GM18951 (cell line): ENCODE data around the gene NXNL1.

Source experiments
- POLR2A ChIP-seq: IDR thresholded peaks from 4 replicates; pipeline ENCODE4 v1.6.1; 2011; ENCODE audit warnings: mild to moderate bottlenecking; ENCODE audit not compliant: insufficient read length, insufficient read depth; ENCODE audit errors: extremely low read depth
- in situ Hi-C: fragments of 300-500 bp; cut with MboI; formaldehyde crosslinking; loops from one replicate; pipeline ENCODE4 v1.12.0; 2022; ENCODE audit warnings: low sequenced_read_pairs, mixed read lengths, inconsistent platforms; ENCODE audit not compliant: unreplicated experiment

The NXNL1 gene

DNA sequence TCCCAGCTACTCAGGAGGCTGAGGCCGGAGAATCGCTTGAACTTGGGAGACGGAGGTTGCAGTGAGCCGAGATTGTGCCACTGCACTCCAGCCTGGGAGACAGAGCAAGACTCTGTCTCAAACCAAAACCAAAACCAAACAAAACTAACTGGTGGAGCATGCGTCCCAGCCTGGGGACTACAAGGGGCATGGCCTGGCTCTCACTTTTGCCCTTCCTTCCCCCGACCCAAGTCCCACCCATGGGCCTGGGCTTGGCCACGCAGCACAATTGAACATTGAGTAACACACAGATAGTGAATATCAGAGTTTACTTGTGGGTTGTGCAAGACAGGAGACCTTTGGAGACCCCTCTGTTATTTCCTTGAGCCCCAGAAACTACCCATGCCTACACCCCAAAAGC is 25.5 kb downstream of the NXNL1 start:
- TF ChIP-seq POLR2A = no peak
- in situ Hi-C loops = no loop called here

DNA sequence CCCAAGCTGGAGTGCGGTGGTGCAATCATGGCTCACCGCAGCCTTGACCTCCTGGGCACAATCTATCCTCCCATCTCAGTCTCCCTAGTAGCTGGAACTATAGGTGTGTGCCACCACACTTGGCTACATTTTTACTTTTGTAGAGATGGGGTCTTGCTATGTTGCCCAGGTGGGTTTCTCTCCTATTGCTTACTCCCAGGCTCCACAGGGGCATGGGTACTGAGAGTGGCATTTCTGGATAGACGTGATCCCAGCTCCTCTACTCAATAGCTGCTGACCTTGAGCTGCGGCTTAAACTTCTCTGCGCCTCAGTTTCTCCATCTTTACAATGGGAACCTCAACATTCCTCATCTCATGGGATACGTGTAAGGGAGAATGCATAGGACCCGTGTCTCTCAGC is 29.3 kb downstream of the NXNL1 start:
- in situ Hi-C loops = no loop called here
- no peak for TF ChIP-seq POLR2A

DNA sequence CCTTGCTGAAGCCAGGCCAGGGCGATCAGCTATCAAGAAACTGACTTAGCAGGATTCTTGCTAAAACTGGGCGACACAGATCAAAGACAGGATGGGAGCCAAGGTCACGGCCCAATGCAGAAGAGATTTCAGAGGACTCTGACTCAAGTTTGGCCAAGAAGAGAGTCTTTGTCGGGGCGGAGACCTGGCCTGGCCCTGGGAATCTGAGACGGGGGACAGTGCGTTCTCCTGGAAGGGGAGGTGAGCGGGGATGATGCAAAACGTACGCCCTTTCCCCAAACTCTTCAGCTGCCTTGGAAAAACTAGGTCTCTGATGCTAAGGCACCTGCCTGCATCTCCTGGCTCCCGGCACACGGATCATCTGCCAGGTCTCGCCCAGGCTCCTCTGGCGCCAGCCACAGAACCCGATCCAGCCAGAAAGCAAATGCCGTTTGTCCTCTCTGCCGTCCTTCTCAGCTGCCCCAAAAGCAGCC is 31.0 kb downstream of the NXNL1 start:
- no peak for TF ChIP-seq POLR2A
- in situ Hi-C loops = no loop called here

DNA sequence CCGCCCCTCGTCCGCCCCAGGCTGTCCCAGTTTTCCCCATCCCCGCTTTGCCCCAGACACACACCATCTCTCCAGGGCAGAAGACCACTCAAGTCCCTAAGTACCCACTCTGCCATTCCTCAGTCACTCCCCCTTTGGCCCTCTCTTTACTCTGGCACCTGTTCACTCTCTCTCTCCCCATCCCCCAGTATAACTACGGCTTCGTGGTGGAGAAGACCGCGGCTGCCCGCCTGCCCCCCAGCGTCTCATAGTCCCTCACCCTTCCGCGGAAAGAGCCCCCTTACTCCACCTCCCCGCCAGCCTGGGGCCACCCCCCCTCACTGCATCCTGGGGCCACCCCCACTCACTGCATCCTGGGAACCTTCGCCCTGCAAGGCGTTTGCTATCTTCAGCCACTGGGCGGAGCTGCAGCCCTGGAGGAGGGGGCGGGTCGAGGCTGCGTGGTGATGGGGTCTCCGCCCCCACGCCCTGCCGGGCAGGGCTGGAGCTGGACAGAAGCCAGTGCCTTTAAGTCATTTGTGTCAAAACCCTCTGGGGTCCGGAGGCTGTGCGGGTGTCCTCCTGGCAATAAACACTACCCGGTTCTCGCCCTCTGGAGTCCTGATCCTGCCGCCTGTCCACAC is 35.9 kb downstream of the NXNL1 start:
- no peak for TF ChIP-seq POLR2A
- in situ Hi-C loops = no loop called here

DNA sequence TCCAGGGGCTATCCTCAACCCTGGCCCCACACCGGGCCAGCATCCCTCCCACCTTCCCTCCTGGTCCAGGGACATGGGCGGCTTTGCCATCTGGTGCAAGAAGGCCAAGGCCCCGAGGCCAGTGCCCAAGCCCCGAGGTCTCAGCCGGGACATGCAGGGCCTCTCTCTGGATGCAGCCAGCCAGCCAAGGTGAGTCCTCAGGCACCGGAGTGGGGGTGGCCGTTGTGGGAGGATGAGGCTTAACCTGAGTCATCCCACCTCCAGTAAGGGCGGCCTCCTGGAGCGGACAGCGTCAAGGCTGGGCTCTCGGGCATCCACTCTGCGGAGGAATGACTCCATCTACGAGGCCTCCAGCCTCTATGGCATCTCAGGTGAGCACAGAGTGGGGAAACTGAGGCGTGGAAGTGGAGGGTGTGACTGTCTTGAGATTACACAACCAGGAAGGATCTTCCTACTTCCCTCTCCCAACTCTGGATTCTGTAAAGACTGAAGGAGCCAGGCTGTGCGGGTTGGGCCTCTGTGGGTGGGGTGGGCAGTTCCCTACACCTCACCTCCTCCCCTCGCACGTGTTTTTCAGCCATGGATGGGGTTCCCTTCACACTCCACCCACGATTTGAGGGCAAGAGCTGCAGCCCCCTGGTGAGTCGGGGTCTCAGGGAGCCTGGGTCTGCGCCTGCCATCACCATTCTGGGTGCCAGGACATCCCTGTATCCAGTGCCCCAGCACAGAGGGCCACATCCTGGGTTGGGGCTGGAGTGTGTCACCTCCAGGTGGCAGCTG is 37.1 kb downstream of the NXNL1 start:
- in situ Hi-C loops = no loop called here
- no peak for TF ChIP-seq POLR2A

DNA sequence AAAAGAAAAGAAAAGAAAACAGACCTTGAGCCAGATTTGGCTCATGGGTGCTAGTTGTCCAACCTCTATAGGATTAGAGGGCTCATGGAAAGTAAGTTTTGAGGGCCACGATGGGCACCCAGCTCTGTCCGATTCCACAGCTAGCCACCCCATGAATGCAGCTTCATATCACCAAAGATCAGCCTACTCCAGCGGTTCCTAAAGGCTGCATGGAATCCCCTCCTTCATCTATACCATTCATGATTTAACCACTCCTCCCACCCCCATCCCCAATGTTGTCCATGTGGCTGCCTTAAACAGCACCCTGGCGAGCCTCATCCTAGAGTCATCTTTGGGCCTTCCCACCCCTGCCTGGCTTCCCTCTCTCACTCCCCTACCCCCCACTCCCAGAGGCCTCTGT is 38.8 kb downstream of the NXNL1 start:
- TF ChIP-seq POLR2A = no peak
- in situ Hi-C loops = no loop called here

DNA sequence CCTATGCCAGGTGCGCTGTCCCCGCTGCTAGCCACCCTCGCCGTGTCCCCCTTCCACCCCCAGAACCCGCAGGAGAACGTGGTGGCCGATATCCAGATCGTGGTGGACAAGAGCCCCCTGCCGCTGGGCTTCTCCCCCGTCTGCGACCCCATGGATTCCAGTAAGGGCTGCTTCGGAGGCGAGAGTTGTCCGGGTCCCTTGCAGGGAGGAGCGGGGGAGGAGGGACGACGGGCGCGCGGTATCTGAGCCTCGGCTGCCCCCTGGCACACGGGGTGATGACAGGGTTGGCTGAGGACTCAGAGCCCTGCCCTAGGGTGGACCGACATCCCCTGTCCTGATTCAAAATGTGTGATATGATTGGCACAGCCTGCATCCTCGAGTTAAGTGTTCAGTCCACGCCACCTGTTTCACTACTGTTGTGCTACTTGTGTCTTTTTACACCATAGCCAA is 40.2 kb downstream of the NXNL1 start:
- TF ChIP-seq POLR2A = no peak

DNA sequence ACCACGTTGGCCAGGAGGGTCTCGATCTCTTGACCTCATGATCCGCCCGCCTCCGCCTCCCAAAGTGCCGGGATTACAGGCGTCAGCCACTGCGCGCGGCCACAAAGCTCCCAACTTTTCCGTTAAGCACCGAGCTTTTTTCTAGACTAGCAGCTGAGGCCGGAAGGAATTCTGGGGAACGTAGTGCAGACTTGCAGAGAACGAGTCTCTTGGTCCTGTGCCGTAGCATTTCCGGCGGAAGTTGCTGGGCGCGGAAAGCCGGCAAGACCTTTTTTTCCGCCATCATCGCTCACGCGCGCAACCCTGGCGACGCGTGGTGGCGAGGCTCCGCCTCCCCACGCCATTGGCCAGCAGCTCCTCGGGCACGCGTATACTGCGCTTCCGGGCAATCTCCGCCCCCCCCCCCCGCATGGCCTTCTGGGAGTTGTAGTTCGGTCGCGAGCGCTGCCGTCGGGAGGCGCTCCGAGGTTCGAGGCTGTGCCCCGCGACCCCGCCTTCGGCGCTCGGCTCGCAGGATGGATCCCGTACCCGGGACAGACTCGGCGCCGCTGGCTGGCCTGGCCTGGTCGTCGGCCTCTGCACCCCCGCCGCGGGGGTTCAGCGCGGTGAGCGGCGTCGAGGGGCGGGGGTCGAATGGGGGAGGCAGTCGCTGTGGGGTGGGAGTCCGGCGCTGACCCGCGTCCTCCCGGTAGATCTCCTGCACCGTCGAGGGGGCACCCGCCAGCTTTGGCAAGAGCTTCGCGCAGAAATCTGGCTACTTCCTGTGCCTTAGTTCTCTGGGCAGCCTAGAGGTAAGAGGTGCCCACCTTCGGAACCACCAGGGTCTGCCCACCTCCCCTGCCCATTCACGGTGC is 40.9 kb downstream of the NXNL1 start, which contains the start of gene MVB12A:
MVB12A (plus strand) TSS at position 427 of the 854 bp plus-strand sequence; CDS start at position 516, 89 bp downstream.
- in situ Hi-C loops = no loop called here
- no peak for TF ChIP-seq POLR2A

More for the DNA sequence above, 40.2 kb downstream of the NXNL1 start:
- in situ Hi-C loops = no loop called here

DNA sequence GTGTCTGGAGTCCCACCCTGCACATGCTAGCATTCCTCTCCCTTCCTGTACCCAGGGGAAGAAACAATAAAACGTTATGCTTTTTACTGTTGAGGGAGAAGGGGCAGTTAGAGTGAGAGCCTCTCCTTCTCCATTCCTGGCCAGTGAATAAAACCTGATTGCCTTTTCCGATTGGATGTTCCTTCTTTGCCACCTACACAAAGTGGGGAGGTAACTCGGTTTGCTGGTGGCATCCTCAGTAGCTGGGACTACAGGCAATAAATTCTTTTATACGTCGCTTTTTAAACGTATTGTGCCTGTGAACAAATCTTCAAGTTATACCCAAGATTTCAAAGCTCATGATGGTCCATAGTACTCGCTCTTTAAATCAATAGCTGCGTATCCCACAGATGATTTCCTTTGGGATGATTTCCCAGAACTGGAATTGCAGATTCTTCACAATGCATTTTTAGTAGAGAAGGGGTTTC is 41.5 kb downstream of the NXNL1 start:
- in situ Hi-C loops = no loop called here
- no peak for TF ChIP-seq POLR2A

DNA sequence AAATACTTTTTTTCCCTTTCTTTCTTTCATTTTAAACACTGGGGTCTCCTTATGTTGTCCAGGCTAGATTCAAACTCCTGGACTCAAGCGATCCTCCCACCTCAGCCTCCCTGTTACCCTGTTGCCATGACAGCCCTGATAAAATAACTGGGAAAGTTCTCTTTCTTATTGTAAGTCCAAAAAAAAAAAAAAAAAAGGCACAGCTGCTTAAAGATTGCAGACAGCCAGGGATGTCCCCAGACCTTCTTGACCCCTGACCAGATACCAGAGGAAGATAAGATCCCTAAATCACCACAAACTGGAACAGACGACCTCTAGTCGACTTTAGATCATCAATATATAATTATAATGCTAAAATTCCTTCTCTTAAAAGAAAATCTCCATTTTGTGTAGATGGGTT is 42.0 kb downstream of the NXNL1 start:
- in situ Hi-C loops = no loop called here
- no peak for TF ChIP-seq POLR2A

DNA sequence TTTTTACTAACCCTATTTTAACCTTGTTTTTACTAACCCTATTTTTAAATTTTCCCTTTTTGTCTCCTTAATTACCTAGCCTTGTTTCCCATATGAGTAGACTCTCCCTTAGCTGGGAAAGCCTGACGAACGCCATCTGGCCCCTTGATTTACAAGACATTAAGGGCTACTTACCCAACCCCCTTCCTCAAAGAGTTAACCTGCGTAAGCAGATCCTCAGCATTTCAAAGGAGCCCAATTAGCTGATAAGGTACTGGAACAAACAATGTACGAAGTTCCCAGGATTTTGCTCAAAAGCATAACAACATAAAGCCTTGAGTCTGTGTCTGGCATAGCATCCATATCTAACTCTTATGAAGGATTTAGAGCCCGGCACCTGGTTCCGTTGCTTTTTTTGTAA is 45.6 kb downstream of the NXNL1 start:
- in situ Hi-C loops = no loop called here
- TF ChIP-seq POLR2A = no peak

DNA sequence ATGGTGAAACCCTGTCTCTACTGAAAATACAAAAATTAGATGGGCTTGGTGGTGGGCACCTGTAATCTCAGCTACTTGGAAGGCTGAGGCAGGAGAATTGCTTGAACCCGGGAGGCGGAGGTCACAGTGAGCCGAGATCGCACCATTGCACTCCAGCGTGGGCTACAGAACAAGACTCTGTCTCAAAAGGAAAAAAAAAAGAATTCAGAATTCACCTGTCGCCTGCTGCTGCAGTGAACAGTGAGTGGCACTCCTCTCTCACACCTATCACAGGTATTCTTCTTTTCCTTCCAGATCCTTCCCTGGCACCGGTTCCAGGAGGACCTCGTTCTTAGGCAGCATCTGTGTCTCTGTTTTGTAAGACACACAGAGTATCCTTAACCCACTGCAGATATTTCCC is 46.6 kb downstream of the NXNL1 start:
- in situ Hi-C loops = no loop called here

DNA sequence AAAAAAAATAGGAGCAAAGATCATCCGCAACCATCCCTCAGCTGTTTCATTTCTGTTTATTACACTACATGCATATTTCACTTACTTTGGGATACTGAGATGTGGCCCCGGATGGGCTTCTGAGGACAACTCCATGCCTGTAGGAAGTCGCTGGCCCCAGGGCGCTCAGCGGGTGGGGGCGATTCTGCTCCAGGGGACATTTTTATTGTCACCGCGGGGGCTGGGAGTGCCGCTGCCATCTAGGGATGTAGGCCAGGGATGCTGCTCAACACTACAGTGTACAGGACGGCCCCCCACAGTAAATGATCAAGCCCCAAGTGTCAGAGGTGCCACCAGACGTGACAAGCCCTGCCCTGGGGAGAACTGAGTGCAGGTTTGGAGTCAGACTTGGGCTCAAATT is 48.9 kb downstream of the NXNL1 start:
- TF ChIP-seq POLR2A = no peak
- in situ Hi-C loops = no loop called here

More for the DNA sequence above, 46.6 kb downstream of the NXNL1 start:
- no peak for TF ChIP-seq POLR2A
